PC-9 (cell line): Measurements from ENCODE around the gene TBC1D24.

Experiments used
- CTCF ChIP-seq: fragments of 200-600 bp; sonication (generic); conservative IDR thresholded peaks from 2 replicates; pipeline ENCODE4 v1.6.1; 2017; ENCODE audit warnings: mixed run types, antibody characterized with exemption, mild to moderate bottlenecking, moderate library complexity
- EZH2 ChIP-seq: fragments of 200-600 bp; sonication (generic); IDR thresholded peaks from 2 replicates; pipeline ENCODE4 v1.8.0; 2017; ENCODE audit warnings: antibody characterized with exemption, low read depth

GRCh38 chr16:2471016-2471652 is 3.8 kb upstream of the TBC1D24 start, which contains the start of gene NTN3:
- TF ChIP-seq CTCF (no peak), EZH2 (no peak)
